Measurements from ENCODE around the gene RHOBTB3.
A peak's percentile ranks its signal among the peaks of the same experiment; 100 is the strongest.

Gene RHOBTB3

DNA sequence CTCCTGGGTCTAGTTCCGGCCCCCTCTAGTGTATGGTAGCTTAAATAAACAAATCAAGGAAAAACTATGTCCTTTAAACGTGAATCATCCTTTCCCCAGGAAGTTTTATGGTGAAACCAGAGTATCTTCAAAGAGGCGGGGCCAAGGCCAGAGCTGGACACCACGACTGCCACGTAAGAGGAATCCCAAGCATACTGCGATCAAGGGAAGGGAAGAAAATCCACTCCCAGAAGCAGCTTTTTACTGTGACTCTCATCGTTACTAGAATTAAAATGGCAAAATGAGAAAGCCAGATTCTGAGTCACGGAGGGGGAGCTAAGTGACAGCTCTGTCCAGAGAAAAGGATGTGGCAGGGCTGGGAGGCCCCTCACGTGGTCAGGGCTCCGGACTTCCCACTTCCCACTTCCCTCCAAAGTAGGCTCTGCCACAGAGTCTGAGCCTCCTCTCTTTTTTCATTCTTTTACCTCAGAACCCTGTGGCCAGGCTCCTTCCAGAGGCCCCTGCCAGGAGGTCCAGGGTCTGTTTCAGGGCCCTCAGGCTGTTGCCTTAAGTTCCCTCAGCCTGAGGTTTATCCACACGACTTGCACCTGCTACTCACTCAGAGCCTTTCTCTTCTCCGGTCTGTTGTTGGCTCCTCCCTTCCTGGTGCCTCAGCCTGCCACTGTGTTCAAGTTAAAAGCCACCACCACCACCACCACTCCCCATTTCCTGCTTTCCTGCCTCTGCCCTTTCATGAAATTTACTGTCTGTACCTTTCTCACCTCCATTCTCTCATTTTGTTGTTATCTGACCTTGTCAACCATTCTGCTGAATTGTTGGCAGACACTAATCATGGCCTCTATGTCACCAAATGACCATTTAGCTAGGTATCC, 92.8 kb downstream of the RHOBTB3 start:
- Histone ChIP-seq H3K9ac (ENCODE audit: low read depth, low read length, poor library complexity, severe bottlenecking) (peak overlapping the region; percentile 97), H3K79me2 (ENCODE audit: insufficient read depth, low read length) (peaks cover 43% of the 10 kb centered on the region), H3K4me1 (ENCODE audit: insufficient read depth, low read length, poor library complexity, severe bottlenecking) (peaks cover 46% of the 10 kb centered on the region), H3K4me3 (ENCODE audit: low read length, poor library complexity, severe bottlenecking) (peak overlapping the region; percentile 93), H4K20me1 (ENCODE audit: insufficient read depth, low read length, poor library complexity, severe bottlenecking) (peaks cover 15% of the 10 kb centered on the region), H3K36me3 (ENCODE audit: insufficient read depth, low read length) (no peaks in the 10 kb centered on the region), H2AFZ (ENCODE audit: low read length) (peak overlapping the region; percentile 36), H3K9me2 (replicated peaks; ENCODE audit: low read depth, low read length) (no peaks in the 10 kb centered on the region), H3F3A (ENCODE audit: low read depth) (peaks cover 4% of the 10 kb centered on the region; the same call in 1 of the 2 replicates), H3K4me2 (ENCODE audit: low read depth, low read length, poor library complexity, severe bottlenecking) (peak overlapping the region; percentile 87), H3K27me3 (ENCODE audit: insufficient read depth, low read length, poor library complexity, severe bottlenecking) (no peaks in the 10 kb centered on the region), H3K9me3 (ENCODE audit: insufficient read depth, low read depth, low read length) (no peaks in the 10 kb centered on the region)
- TF ChIP-seq, protein P1, sequence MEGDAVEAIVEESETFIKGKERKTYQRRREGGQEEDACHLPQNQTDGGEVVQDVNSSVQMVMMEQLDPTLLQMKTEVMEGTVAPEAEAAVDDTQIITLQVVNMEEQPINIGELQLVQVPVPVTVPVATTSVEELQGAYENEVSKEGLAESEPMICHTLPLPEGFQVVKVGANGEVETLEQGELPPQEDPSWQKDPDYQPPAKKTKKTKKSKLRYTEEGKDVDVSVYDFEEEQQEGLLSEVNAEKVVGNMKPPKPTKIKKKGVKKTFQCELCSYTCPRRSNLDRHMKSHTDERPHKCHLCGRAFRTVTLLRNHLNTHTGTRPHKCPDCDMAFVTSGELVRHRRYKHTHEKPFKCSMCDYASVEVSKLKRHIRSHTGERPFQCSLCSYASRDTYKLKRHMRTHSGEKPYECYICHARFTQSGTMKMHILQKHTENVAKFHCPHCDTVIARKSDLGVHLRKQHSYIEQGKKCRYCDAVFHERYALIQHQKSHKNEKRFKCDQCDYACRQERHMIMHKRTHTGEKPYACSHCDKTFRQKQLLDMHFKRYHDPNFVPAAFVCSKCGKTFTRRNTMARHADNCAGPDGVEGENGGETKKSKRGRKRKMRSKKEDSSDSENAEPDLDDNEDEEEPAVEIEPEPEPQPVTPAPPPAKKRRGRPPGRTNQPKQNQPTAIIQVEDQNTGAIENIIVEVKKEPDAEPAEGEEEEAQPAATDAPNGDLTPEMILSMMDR (conservative IDR thresholded peaks at IDR 0.05; ENCODE audit: low read length), result no peak; the same call in 1 of the 2 replicates
- no peak for TF ChIP-seq EZH2phosphoT487 (IDR thresholded peaks at IDR 0.05; ENCODE audit: borderline replicate concordance)

DNA sequence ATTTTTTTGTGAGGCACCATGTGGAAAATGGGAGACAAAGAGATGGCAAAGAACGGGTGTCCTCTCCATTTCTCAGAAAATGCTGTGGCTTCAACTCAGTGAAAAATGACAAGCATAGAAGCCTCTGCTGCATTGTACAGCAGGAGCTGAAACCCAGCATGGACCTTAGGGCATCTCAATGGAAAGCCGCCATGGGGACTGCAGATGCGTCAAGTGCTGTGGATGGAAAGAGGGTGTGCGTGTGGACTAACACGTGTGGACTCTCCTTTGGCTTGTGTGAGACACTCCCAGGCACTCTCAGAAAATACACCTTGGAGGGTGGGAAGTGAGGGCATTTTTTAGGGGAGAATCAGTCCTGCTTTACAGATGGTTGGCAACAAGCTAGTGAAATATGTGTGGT, 93.6 kb downstream of the RHOBTB3 start:
- Histone ChIP-seq H3F3A (ENCODE audit: low read depth) (peaks cover 4% of the 10 kb centered on the region; the same call in 1 of the 2 replicates), H3K4me3 (ENCODE audit: low read length, poor library complexity, severe bottlenecking) (peak overlapping the region; percentile 93), H3K9me2 (replicated peaks; ENCODE audit: low read depth, low read length) (no peaks in the 10 kb centered on the region), H3K4me1 (ENCODE audit: insufficient read depth, low read length, poor library complexity, severe bottlenecking) (peaks cover 41% of the 10 kb centered on the region), H3K36me3 (ENCODE audit: insufficient read depth, low read length) (no peaks in the 10 kb centered on the region), H3K9ac (ENCODE audit: low read depth, low read length, poor library complexity, severe bottlenecking) (peak overlapping the region; percentile 97), H3K9me3 (ENCODE audit: insufficient read depth, low read depth, low read length) (no peaks in the 10 kb centered on the region), H3K79me2 (ENCODE audit: insufficient read depth, low read length) (peaks cover 35% of the 10 kb centered on the region), H4K20me1 (ENCODE audit: insufficient read depth, low read length, poor library complexity, severe bottlenecking) (peaks cover 10% of the 10 kb centered on the region), H3K4me2 (ENCODE audit: low read depth, low read length, poor library complexity, severe bottlenecking) (peak overlapping the region; percentile 87), H2AFZ (ENCODE audit: low read length) (peak overlapping the region; percentile 36), H3K27me3 (ENCODE audit: insufficient read depth, low read length, poor library complexity, severe bottlenecking) (no peaks in the 10 kb centered on the region)
- TF ChIP-seq, protein P1 (conservative IDR thresholded peaks at IDR 0.05; ENCODE audit: low read length), result no peak
- no peak for TF ChIP-seq EZH2phosphoT487 (IDR thresholded peaks at IDR 0.05; ENCODE audit: borderline replicate concordance)

DNA sequence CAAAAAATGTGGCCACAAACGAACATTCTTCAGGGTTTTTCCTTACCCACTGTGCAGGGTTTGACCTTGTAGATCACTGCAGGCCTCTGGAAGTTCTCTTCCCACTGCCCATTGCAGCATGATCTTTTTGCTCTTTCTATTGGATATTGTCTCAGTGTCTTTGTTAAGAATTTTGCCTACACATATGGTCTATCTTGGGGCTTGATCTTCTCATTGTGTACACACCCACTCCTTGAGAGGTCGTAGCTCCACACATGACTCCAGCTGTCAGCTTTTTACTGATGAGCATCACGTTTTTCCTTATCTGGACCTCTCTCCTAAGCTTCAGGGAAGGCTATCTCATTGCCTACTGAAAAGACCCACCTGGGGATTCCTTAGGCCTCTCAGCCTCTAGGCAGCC, 94.4 kb downstream of the RHOBTB3 start:
- H3K4me2 ChIP-seq (ENCODE audit: low read depth, low read length, poor library complexity, severe bottlenecking), result no peak overlapping the region
- H3K9me2 ChIP-seq (replicated peaks; ENCODE audit: low read depth, low read length), result no peaks in the 10 kb centered on the region
- H3K79me2 ChIP-seq (ENCODE audit: insufficient read depth, low read length), result peaks cover 28% of the 10 kb centered on the region
- no peaks in the 10 kb centered on the region for H3K27me3 ChIP-seq (ENCODE audit: insufficient read depth, low read length, poor library complexity, severe bottlenecking)
- H3K9ac ChIP-seq (ENCODE audit: low read depth, low read length, poor library complexity, severe bottlenecking), result no peak overlapping the region
- peaks cover 37% of the 10 kb centered on the region for H3K4me1 ChIP-seq (ENCODE audit: insufficient read depth, low read length, poor library complexity, severe bottlenecking)
- no peaks in the 10 kb centered on the region for H3K36me3 ChIP-seq (ENCODE audit: insufficient read depth, low read length)
- no peak overlapping the region for H3K4me3 ChIP-seq (ENCODE audit: low read length, poor library complexity, severe bottlenecking)
- no peak overlapping the region for H2AFZ ChIP-seq (ENCODE audit: low read length)
- TF ChIP-seq, protein P1 (conservative IDR thresholded peaks at IDR 0.05; ENCODE audit: low read length), result no peak
- TF ChIP-seq EZH2phosphoT487 (IDR thresholded peaks at IDR 0.05; ENCODE audit: borderline replicate concordance), result no peak
- peaks cover 7% of the 10 kb centered on the region for H4K20me1 ChIP-seq (ENCODE audit: insufficient read depth, low read length, poor library complexity, severe bottlenecking)
- no peaks in the 10 kb centered on the region for H3K9me3 ChIP-seq (ENCODE audit: insufficient read depth, low read depth, low read length)
- peaks cover 4% of the 10 kb centered on the region; the same call in 1 of the 2 replicates for H3F3A ChIP-seq (ENCODE audit: low read depth)
